GM21367 (cell line): ENCODE measurements around the gene NSUN2.
"Not testable (repeated sequence)": the region's sequence is repeated elsewhere in the genome, so short reads cannot be mapped to it uniquely, and the experiment has no call there.

Source experiments
- ATAC-seq: cut with Tn5 transposase; IDR thresholded peaks from one replicate; pipeline ENCODE4 v1.9.1; 2021; ENCODE audit not compliant: unreplicated experiment

NSUN2 gene

DNA sequence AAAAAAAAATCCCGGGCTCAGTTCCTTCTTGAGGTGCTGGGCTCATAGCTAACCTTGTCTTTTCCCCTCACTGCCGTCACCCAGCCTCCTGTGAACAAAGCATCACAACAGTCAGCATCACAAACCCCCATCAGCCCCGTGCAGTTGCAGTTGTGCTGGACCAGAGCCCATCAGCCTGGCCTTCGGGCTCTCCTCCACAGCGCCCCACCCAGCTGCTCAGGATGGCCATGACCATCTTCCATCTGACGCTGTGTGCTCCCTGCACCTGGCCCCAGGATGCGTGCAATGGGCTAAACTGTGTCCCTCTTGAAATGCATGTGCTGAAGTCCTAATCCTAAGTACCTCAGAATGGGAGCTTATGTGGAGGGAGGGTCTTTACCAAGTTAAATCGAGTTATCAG is 48.1 kb downstream of the NSUN2 start:
- ATAC-seq = no peak

DNA sequence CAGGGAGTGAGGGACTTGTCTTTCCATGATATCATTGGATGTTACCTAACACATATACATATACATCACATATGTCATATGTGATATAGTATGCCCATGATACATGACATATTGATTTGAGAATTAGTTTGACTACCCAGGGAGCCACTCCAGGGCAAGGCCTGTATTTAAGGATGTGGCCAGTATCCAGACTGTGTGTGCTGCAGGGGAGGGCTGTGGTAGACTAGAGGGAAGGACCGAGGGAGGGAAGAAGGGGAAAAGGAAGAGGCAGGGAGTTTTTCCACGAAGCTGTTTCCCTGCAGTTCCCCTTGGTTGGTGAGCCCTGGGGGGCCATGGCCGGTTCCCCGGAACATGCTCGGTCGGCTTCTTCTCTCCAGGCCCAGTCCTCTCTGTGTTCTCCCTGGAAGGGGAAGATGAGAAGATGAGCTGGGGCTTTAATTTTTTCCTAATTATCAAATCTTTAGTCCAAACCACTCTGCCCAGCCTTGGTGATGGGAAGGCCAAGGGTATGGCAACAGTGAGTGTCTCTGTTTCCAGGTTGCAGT is 48.7 kb downstream of the NSUN2 start:
- no peak for ATAC-seq

- no peak for ATAC-seq
Observed at GRCh38 chr5:6583049-6583880, 49.6 kb downstream of the NSUN2 start.

DNA sequence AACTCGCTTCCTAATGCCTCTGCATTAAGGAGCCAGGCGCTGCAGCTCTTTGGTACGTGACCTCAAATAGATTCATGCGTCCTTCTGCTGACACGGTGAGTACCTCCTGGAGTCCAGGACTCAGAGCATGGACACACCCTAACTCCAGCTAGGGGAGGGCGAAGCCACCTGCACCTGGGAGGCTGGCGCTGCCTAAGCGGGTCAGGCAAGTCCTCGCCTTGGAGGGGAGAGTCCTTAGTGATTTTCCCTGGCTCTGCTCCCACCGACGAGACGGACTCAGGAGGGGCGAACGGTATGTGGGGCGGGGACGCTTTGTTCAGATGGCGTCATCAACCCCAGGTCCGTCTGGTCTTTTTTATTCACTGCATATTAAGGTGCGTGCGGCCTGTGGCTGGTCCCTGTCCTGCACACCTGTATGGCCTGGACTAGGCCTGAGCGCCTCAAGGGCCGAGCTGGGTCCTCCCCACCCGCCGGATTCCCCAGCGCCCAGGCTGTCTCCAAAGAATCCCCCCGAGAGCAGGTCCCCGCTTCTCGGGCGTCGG is 50.3 kb downstream of the NSUN2 start:
- ATAC-seq = no peak

DNA sequence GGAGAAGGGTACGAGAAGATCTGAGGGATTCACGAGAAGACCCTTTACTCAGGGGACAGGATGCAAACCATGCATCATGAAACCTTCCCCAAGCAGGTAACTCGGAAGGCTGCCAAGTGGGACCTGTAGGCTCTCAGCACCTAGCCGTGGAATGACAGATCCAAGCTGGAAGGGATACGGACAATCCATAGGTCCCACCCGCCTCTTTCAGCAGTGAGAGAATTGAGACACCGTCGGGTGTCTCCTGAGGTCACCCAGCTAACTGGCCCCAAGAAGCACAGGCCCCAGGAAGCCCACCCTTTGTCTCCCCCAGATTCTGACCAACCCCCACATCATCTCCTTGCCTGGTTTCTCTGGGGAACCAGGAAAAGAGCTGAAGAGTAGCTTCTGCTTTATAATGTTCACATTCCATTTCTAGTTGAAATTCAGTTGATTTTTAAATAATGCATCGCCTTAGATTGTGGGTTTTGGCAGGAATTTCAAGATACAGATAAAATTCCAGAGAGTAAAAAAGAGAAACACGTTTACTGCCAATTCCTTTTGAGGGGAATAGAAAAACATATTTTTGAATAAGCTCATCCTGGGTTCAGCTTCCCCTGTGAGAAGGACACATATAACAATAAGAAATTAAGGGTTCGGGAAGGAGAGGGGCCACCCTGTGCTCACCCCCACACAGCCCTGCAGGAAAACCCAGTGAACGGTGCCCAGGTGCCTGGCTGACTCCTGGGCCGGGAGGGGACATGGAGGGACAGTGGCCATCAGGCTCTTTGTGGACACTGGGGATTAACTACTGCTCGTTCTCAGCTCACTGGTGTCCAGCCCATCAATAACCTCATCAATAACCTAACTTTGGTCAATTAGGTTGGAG is 51.1 kb downstream of the NSUN2 start:
- ATAC-seq = no peak

DNA sequence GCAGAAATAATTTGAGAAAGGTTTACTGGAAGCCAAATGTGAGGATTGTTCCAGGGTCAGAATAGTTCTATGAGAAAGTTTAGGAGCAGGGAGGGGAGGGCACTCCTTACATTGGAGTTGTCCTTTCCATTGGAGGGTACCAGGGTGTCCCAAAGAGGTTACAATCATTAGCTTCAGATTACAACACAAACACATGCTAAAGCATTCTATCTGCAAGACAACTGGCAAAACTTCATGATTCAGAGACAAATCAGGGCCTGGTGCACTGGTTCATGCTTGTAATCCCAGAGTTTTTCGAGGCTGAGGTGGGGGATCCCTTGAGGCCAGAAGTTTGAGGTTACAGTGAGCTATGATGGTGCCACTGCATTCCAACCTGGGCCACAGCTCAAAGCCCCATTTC is 51.8 kb downstream of the NSUN2 start:
- ATAC-seq = no peak

DNA sequence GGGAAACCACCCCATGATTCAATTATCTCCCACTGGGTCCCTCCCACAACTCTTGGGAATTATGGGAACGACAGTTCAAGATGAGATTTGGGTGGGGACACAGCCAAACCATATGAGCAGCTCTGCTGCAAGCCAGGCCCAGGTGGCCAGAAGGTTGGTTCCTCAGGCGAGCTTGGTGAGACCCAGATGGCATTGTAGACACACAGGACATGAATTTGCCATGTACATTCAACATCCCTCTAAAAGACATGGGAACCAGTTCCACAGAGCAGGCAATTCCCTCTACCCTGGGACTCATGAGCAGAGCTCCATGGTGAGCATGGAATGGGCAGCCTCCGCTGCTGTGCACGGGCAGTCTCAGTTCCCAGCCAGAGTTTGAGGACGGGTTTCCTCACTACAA is 53.3 kb downstream of the NSUN2 start:
- ATAC-seq = no peak

- ATAC-seq = no peak
Observed at GRCh38 chr5:6578676-6579343, 54.0 kb downstream of the NSUN2 start.

- no peak for ATAC-seq
Observed at GRCh38 chr5:6576861-6577501, 55.9 kb downstream of the NSUN2 start.

DNA sequence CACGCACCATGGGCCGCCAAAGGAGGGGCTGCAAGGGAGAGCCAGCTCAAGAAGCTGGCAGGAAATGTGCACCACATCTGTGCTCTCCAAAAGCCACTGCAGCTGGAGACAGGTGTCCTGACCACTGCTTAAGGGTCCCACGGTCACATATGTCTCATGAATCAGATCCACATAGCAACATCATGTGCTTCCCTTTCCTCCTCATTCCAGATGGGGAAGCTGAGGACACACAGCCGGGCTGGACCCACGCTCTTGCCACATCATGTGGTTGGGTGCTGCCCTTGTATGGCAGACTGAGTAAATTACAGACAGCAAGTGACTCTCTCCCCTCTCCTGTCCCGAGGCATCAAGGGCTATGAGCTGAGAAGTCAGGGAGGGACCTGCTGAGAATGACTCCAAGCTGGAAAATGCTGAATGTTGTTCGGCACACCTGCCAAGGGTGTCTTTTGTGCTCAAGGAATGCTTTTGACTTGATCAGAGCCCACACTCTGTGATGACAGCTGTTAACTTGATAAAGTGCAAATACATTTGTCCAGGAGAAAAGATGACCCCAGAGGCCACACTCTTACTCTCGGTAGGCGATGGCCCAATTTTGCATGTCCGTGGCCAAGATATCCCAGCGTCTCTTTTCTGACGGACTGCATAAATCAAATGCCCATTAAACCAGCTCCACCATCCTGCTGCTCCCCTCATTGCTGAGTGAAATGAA is 58.2 kb downstream of the NSUN2 start:
- ATAC-seq = no peak

- ATAC-seq = no peak
Observed at GRCh38 chr5:6574111-6574510, 58.7 kb downstream of the NSUN2 start.

GRCh38 chr5:6573651-6574101 is 59.2 kb downstream of the NSUN2 start:
- ATAC-seq = no peak

GRCh38 chr5:6572825-6573380 is 59.9 kb downstream of the NSUN2 start:
- ATAC-seq = no peak

DNA sequence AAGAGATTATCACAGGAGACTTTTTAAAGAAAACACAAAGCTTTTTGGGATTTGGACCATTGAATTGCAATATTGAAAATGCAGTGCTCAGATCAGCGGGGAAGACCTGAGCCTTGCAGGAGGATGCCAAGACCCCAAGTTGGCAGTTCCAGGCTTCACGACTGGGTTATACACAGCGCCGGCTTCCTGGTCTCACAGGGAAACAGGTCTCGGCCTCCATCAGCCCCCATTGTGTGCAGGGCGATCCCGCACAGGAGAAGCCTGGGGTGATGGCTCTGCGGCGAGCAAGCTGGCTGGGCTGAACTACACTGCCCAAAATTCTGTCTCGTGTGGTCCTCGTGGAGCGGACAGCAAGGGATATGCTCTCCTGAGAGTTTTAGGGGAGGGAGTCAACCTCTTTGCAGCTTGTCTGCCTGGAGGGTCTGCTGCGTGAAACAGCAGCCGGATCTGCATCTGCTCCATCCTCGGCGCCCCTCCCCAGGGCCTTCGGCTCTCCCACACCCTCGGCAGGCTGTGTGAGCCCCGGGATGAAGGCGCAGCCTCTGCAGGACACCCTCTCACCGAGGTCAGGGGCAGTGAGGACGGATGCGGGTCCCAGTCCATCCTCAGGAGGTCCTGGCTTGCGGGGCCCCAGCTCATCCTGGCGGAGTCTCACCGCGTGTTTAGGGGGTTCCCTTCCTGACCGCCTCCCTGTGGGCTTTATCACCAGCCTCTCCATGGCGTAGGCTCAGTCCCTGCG is 60.6 kb downstream of the NSUN2 start:
- no peak for ATAC-seq

DNA sequence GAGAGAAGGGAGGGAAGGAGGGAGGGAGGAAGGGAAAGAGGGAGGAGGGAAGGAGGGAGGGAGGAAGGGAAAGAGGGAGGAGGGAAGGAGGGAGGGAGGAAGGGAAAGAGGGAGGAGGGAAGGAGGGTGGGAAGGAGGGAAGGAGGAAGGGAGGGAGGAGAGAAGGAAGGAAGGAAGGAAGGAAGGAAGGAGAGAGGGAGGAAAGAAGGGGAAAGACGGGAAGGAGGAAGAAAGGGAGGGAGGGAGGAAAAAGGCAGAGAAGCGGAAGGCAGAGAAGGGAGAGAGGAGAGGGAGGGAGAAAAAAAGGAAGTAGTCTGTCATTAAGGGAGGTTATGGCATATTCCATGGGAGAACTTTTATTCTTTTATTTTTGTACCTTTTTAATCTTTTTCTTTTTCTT is 61.2 kb downstream of the NSUN2 start:
- ATAC-seq = not testable (repeated sequence)

DNA sequence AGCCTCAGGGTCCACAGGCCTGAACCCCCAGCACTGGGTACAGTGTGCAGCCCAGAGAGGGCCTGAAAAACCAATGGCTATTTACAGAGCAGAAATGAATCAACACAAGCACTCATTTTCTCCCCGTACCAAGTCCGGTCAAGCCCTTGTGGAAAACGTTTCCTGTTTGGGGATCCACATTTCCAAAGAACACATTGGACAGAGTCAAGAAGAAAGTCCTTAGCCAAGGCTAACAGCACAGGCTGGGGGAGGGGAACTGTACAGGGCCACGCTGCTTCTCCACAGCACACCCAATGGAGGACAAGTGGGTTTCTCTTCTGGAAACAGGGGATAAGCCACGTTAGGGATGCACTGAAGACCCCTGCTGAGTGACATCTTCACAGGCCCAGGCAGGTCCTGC is 62.3 kb downstream of the NSUN2 start:
- ATAC-seq = no peak

GRCh38 chr5:6568889-6569288 is 64.0 kb downstream of the NSUN2 start:
- ATAC-seq = no peak

DNA sequence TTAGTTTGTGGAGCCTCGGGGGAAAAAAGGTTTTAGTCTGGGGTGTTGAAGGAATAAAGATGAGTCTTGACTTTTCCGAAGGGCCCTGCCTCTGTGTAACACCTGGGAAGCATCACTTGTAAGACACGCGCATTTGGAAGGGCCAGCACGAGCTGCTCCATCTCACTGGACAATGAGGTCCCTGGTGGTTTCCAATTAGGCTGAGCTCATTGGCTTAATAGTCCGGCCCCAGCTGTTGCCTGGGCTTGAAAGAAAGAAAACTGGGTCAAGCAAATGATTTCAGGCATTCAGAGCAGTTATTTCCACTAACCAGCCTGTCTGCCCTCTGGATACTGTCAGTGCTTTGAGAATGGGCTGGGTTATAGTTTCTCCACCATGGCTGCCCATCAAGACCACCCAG is 64.5 kb downstream of the NSUN2 start:
- ATAC-seq = no peak

- ATAC-seq = no peak
Observed at GRCh38 chr5:6567835-6568234, 65.0 kb downstream of the NSUN2 start.
